ENCODE data around the gene NIBAN1.

GRCh38 chr1:184970691-184971161, 3.6 kb downstream of the NIBAN1 start:
- no peak for TF ChIP-seq POLR2A (IDR thresholded peaks at IDR 0.05)
- no peak for TF ChIP-seq CTCF (IDR thresholded peaks at IDR 0.05)

Measured in testis (tissue), 2 donors.